HG02840 (cell line): ENCODE data around the gene PRDM1.

Experiments used
- ATAC-seq: cut with Tn5 transposase; IDR thresholded peaks from one replicate; pipeline ENCODE4 v1.9.1; 2021; ENCODE audit warnings: mild to moderate bottlenecking, moderate library complexity, moderate number of reproducible peaks; ENCODE audit not compliant: unreplicated experiment, low FRiP score

PRDM1 gene

GRCh38 chr6:106094261-106094963 lies 8.3 kb downstream of the PRDM1 start:
- no peak for ATAC-seq

GRCh38 chr6:106094964-106095335 lies 8.8 kb downstream of the PRDM1 start:
- ATAC-seq = no peak

- peak; percentile 37 for ATAC-seq
Observed at GRCh38 chr6:106097411-106098231, 11.5 kb downstream of the PRDM1 start.

GRCh38 chr6:106098383-106099234 lies 12.5 kb downstream of the PRDM1 start:
- ATAC-seq = no peak

GRCh38 chr6:106099235-106099537 lies 13.1 kb downstream of the PRDM1 start:
- ATAC-seq = no peak

GRCh38 chr6:106100755-106101154 lies 14.6 kb downstream of the PRDM1 start:
- no peak for ATAC-seq

GRCh38 chr6:106101466-106101865 lies 15.3 kb downstream of the PRDM1 start:
- no peak for ATAC-seq

- ATAC-seq = peak; percentile 51
Observed at GRCh38 chr6:106102034-106102433, 15.9 kb downstream of the PRDM1 start.

- ATAC-seq = no peak
Observed at GRCh38 chr6:106102967-106103727, 17.0 kb downstream of the PRDM1 start.

- peak; percentile 34 for ATAC-seq
Observed at GRCh38 chr6:106103728-106104109, 17.6 kb downstream of the PRDM1 start.

- no peak for ATAC-seq
Observed at GRCh38 chr6:106104476-106104875, 18.3 kb downstream of the PRDM1 start.

GRCh38 chr6:106104941-106105340 lies 18.8 kb downstream of the PRDM1 start:
- no peak for ATAC-seq

GRCh38 chr6:106105493-106105892 lies 19.4 kb downstream of the PRDM1 start:
- no peak for ATAC-seq

GRCh38 chr6:106106276-106107042 lies 20.3 kb downstream of the PRDM1 start:
- ATAC-seq = no peak

GRCh38 chr6:106107043-106107613 lies 21.0 kb downstream of the PRDM1 start:
- ATAC-seq = no peak

GRCh38 chr6:106108129-106108528 lies 22.0 kb downstream of the PRDM1 start:
- no peak for ATAC-seq

GRCh38 chr6:106109029-106109428 lies 22.9 kb downstream of the PRDM1 start:
- no peak for ATAC-seq

- ATAC-seq = no peak
Observed at GRCh38 chr6:106110164-106110826, 24.2 kb downstream of the PRDM1 start.

- no peak for ATAC-seq
Observed at GRCh38 chr6:106112433-106112832, 26.3 kb downstream of the PRDM1 start.
